Neural cell (in vitro differentiated cells): Measurements from ENCODE around the gene GAGE12J. TPM values are rescaled to one million over a fixed set of nuclear protein-coding genes. Genes with fewer than 3 reads are reported as not detected.
"Not testable (repeated sequence)": the region's sequence is repeated elsewhere in the genome, so short reads cannot be mapped to it uniquely, and the experiment has no call there.

Experiments
- H2AFZ ChIP-seq: fragments of 200-600, 300-800 bp; sonication (generic), shearing (Covaris generic); 2 replicates; pipeline ENCODE4 v1.6.0; 2014; ENCODE audit warnings: low read depth, mild to moderate bottlenecking, antibody characterized with exemption, low read length, moderate library complexity
- H3F3A ChIP-seq: fragments of 200-600 bp; shearing (Covaris generic); 2 replicates; pipeline ENCODE4 v1.6.1; 2016; ENCODE audit warnings: mild to moderate bottlenecking, moderate library complexity, mixed read lengths, antibody characterized with exemption, low read length; ENCODE audit not compliant: insufficient read depth, poor library complexity, severe bottlenecking
- H3K27ac ChIP-seq: fragments of 200-600, 300-800 bp; sonication (generic), shearing (Covaris generic); 2 replicates; pipeline ENCODE4 v1.5.1; 2014; ENCODE audit warnings: mild to moderate bottlenecking, low read length, moderate library complexity
- H3K27me3 ChIP-seq: fragments of 300-800, 200-600 bp; sonication (generic), shearing (Covaris generic); 2 replicates; pipeline ENCODE4 v1.6.0; 2014; ENCODE audit warnings: mild to moderate bottlenecking, low read depth, low read length, moderate library complexity; ENCODE audit not compliant: insufficient read depth
- H3K36me3 ChIP-seq: fragments of 300-800, 200-600 bp; sonication (generic), shearing (Covaris generic); 2 replicates; pipeline ENCODE4 v1.5.1; 2014; ENCODE audit warnings: mild to moderate bottlenecking, antibody characterized with exemption, low read length, moderate library complexity; ENCODE audit not compliant: insufficient read depth
- H3K4me2 ChIP-seq: fragments of 300-800, 200-600 bp; sonication (generic), shearing (Covaris generic); 2 replicates; pipeline ENCODE4 v1.6.0; 2014; ENCODE audit warnings: mild to moderate bottlenecking, low read length
- H3K4me3 ChIP-seq: fragments of 300-800, 200-600 bp; sonication (generic), shearing (Covaris generic); 2 replicates; pipeline ENCODE4 v1.5.1; 2014; ENCODE audit warnings: mild to moderate bottlenecking, low read length, moderate library complexity
- H3K79me2 ChIP-seq: fragments of 200-600 bp; shearing (Covaris generic); replicated peaks from 2 replicates; pipeline ENCODE4 v1.6.0; 2014; ENCODE audit warnings: mild to moderate bottlenecking, low read length, moderate library complexity; ENCODE audit not compliant: insufficient read depth
- H3K9ac ChIP-seq: fragments of 300-800, 200-600 bp; sonication (generic), shearing (Covaris generic); 2 replicates; pipeline ENCODE4 v1.6.1; 2016; ENCODE audit warnings: mild to moderate bottlenecking, low read length, mixed read lengths
- H3K9me2 ChIP-seq: fragments of 200-600 bp; shearing (Covaris generic); 2 replicates; pipeline ENCODE4 v1.6.1; 2016; ENCODE audit warnings: mild to moderate bottlenecking, low read length, mixed read lengths; ENCODE audit not compliant: insufficient read depth
- H3K9me3 ChIP-seq: fragments of 200-600, 300-800 bp; sonication (generic), shearing (Covaris generic); 2 replicates; pipeline ENCODE4 v1.6.1; 2016; ENCODE audit warnings: mild to moderate bottlenecking, mixed run types, low read length, moderate library complexity, mixed read lengths
- H4K20me1 ChIP-seq: fragments of 200-600 bp; shearing (Covaris generic); 2 replicates; pipeline ENCODE4 v1.6.1; 2016; ENCODE audit warnings: mild to moderate bottlenecking, mixed run types; ENCODE audit not compliant: insufficient read depth
- EP300 ChIP-seq: fragments of 450-650 bp; conservative IDR thresholded peaks from 2 replicates; pipeline ENCODE4 v1.6.1; 2014; ENCODE audit warnings: antibody characterized with exemption, mild to moderate bottlenecking, moderate library complexity; ENCODE audit not compliant: poor library complexity, severe bottlenecking
- EZH2 ChIP-seq: fragments of 200-600, 300-800 bp; shearing (Covaris generic), sonication (generic); IDR thresholded peaks from 2 replicates; pipeline ENCODE4 v1.6.1; 2014; ENCODE audit warnings: antibody characterized with exemption, low read length, borderline replicate concordance, mild to moderate bottlenecking; ENCODE audit not compliant: insufficient read depth, poor library complexity, severe bottlenecking
- MXI1 ChIP-seq: fragments of 450-650 bp; conservative IDR thresholded peaks from 2 replicates; pipeline ENCODE4 v1.6.1; 2014; ENCODE audit warnings: antibody characterized with exemption, mild to moderate bottlenecking; ENCODE audit not compliant: poor library complexity, severe bottlenecking
- POLR2AphosphoS5 ChIP-seq: IDR thresholded peaks from 2 replicates; pipeline ENCODE4 v1.6.1; 2012
- RAD21 ChIP-seq: fragments of 450-650 bp; conservative IDR thresholded peaks from 2 replicates; pipeline ENCODE4 v1.6.1; 2014; ENCODE audit warnings: antibody characterized with exemption, mild to moderate bottlenecking, moderate library complexity
- REST ChIP-seq: IDR thresholded peaks from 2 replicates; pipeline ENCODE4 v1.6.1; 2012; ENCODE audit warnings: borderline replicate concordance
- SMC3 ChIP-seq: fragments of 450-650 bp; conservative IDR thresholded peaks from 2 replicates; pipeline ENCODE4 v1.6.1; 2014; ENCODE audit warnings: antibody characterized with exemption, mild to moderate bottlenecking, moderate library complexity; ENCODE audit not compliant: poor library complexity
- TAF1 ChIP-seq: IDR thresholded peaks from 2 replicates; pipeline ENCODE4 v1.6.1; 2012; ENCODE audit warnings: low read depth
- polyA minus RNA-seq: library from RNA; depleted of rRNA, polyadenylated mRNA; stranded (reverse); fragments of >200 nt; gene quantifications from 2 replicates; pipeline ENCODE4 v1.2.3, GENCODE V29; 2014
- polyA plus RNA-seq: library from polyadenylated mRNA; depleted of rRNA; stranded (reverse); fragments of >200 nt; gene quantifications from 2 replicates; pipeline ENCODE4 v1.2.3, GENCODE V29; 2014
- TF ChIP-seq, protein P1 (sequence below): fragments of 450-650 bp; IDR thresholded peaks from 2 replicates; pipeline ENCODE4 v1.5.1; 2014; ENCODE audit warnings: antibody characterized with exemption, mild to moderate bottlenecking, moderate library complexity; ENCODE audit not compliant: poor library complexity, severe bottlenecking

GAGE12J gene
- polyA plus RNA-seq (not detected in 2 replicates), polyA minus RNA-seq (not detected in 2 replicates)

DNA sequence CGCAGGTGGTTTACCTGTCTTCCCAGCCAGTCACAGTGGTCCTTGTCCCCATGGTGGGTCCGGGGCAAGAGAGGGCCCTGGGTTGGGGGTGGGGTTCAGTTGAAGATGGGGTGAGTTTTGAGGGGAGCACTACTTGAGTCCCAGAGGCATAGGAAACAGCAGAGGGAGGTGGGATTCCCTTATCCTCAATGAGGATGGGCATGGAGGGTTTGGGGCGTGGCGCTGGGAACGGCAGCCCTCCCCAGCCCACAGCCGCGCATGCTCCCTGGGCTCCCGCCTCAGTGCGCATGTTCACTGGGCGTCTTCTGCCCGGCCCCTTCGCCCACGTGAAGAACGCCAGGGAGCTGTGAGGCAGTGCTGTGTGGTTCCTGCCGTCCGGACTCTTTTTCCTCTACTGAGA lies at the start of gene GAGE12J:
Gene GAGE12J, plus strand, starts transcription at position 301 of the 400 bp plus-strand sequence. CDS start 1,157 bp downstream, outside the sequence.
- H3K4me2 ChIP-seq = not testable (repeated sequence)

GRCh38 chrX:49272421-49272820 lies 49.4 kb upstream of the GAGE12J start:
- H3K9me2 ChIP-seq = no peaks in the 10 kb centered on the region
- H3F3A ChIP-seq = no peaks in the 10 kb centered on the region
- H3K36me3 ChIP-seq = no peaks in the 10 kb centered on the region
- no peak overlapping the region for H2AFZ ChIP-seq
- no peaks in the 10 kb centered on the region for H3K9me3 ChIP-seq
- H3K27ac ChIP-seq = no peak overlapping the region
- H3K79me2 ChIP-seq = peaks cover 6% of the 10 kb centered on the region
- TF ChIP-seq EP300 (no peak), TAF1 (no peak), SMC3 (no peak), POLR2AphosphoS5 (no peak), MXI1 (no peak), REST (no peak), EZH2 (no peak), RAD21 (no peak)
- TF ChIP-seq, protein P1, sequence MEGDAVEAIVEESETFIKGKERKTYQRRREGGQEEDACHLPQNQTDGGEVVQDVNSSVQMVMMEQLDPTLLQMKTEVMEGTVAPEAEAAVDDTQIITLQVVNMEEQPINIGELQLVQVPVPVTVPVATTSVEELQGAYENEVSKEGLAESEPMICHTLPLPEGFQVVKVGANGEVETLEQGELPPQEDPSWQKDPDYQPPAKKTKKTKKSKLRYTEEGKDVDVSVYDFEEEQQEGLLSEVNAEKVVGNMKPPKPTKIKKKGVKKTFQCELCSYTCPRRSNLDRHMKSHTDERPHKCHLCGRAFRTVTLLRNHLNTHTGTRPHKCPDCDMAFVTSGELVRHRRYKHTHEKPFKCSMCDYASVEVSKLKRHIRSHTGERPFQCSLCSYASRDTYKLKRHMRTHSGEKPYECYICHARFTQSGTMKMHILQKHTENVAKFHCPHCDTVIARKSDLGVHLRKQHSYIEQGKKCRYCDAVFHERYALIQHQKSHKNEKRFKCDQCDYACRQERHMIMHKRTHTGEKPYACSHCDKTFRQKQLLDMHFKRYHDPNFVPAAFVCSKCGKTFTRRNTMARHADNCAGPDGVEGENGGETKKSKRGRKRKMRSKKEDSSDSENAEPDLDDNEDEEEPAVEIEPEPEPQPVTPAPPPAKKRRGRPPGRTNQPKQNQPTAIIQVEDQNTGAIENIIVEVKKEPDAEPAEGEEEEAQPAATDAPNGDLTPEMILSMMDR = no peak
- peak overlapping the region; percentile 69 for H3K4me3 ChIP-seq
- H3K27me3 ChIP-seq = no peaks in the 10 kb centered on the region
- H3K9ac ChIP-seq = peak overlapping the region; percentile 12
- no peak overlapping the region for H3K4me2 ChIP-seq
- no peaks in the 10 kb centered on the region for H4K20me1 ChIP-seq

More for the DNA sequence above, at the start of gene GAGE12J:
- H3F3A ChIP-seq, H3K9me2 ChIP-seq, H3K4me3 ChIP-seq, H2AFZ ChIP-seq, H3K9me3 ChIP-seq, H4K20me1 ChIP-seq, H3K27me3 ChIP-seq, H3K79me2 ChIP-seq, H3K27ac ChIP-seq, H3K9ac ChIP-seq, H3K36me3 ChIP-seq: not testable (repeated sequence)

DNA sequence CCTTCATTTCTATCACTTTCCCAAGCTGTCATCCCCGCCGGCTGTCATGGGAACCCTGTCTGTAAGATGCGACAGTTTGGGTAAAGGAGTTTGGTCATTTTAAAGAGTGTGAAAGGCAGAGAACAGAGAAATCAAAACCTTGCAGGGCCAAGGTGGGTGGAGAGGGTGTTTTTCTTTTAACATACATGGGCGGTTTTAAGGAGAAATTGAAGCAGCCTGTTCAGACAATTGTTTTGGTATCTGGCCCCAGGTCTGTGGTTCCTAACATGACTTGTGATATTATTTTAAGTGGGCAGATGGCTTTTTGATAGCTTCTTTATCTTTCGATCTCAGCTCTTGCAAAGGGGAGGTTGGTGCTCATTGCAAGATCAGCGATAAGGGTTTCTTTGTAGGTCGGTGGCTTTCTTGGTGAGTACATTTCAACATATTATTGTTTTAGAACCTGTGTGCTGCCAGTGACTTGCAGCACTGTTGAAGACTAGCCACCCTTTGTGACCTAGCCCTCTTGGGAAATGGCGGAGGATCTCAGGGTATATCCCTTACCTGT lies 48.6 kb upstream of the GAGE12J start:
- H3K4me3 ChIP-seq = peak overlapping the region; percentile 69
- H3K9me2 ChIP-seq = no peaks in the 10 kb centered on the region
- no peak overlapping the region for H3K4me2 ChIP-seq
- no peaks in the 10 kb centered on the region for H3K9me3 ChIP-seq
- H3F3A ChIP-seq = no peaks in the 10 kb centered on the region
- TF ChIP-seq, protein P1 = no peak
- no peak for TF ChIP-seq REST
- no peak for TF ChIP-seq MXI1
- H2AFZ ChIP-seq = no peak overlapping the region
- peak overlapping the region; percentile 12 for H3K9ac ChIP-seq
- H3K27ac ChIP-seq = no peak overlapping the region
- H3K79me2 ChIP-seq = peaks cover 6% of the 10 kb centered on the region
- H4K20me1 ChIP-seq = no peaks in the 10 kb centered on the region
- no peaks in the 10 kb centered on the region for H3K27me3 ChIP-seq
- no peaks in the 10 kb centered on the region for H3K36me3 ChIP-seq
